Measurements from ENCODE around the gene GPRIN3. TPM values are rescaled to one million over a fixed set of nuclear protein-coding genes. Genes with fewer than 3 reads are reported as not detected.

GPRIN3 gene
- total RNA-seq, 1 donor from 2014 or later = 6.1 TPM

DNA sequence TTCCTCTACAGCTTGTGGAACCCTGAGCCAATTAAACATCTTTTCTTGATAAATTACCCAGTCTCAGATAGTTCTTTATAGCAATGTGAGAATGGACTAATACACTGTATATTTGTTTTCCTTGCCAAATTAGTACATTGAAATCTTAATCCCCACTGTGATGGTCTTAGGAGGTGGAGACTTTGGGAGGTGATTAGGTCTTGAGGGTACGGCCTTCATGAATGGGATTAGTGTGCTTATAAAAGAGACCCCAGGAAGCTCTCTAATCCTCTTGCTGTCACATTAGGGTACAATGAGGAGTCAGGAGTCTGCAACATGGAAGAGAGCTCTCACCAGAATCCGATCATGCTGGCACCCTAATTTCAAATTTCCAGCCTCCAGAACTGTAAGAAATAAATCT lies 109.7 kb downstream of the GPRIN3 start:
- Histone ChIP-seq H3K4me3 (no peak overlapping the region), H3K27ac (no peak overlapping the region), H3K36me3 (no peaks in the 10 kb centered on the region), H3K4me1 (no peaks in the 10 kb centered on the region), H3K27me3 (no peaks in the 10 kb centered on the region), H3K9me3 (no peaks in the 10 kb centered on the region)
- DNase-seq (ENCODE audit: extremely low spot score in 2 of 2) = no peak
- TF ChIP-seq, protein P1, sequence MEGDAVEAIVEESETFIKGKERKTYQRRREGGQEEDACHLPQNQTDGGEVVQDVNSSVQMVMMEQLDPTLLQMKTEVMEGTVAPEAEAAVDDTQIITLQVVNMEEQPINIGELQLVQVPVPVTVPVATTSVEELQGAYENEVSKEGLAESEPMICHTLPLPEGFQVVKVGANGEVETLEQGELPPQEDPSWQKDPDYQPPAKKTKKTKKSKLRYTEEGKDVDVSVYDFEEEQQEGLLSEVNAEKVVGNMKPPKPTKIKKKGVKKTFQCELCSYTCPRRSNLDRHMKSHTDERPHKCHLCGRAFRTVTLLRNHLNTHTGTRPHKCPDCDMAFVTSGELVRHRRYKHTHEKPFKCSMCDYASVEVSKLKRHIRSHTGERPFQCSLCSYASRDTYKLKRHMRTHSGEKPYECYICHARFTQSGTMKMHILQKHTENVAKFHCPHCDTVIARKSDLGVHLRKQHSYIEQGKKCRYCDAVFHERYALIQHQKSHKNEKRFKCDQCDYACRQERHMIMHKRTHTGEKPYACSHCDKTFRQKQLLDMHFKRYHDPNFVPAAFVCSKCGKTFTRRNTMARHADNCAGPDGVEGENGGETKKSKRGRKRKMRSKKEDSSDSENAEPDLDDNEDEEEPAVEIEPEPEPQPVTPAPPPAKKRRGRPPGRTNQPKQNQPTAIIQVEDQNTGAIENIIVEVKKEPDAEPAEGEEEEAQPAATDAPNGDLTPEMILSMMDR (IDR thresholded peaks at IDR 0.05) = no peak
- no peak for TF ChIP-seq POLR2AphosphoS5 (IDR thresholded peaks at IDR 0.05; ENCODE audit: insufficient read depth in 1 of 2, low read depth in 1 of 2)
- TF ChIP-seq POLR2A (IDR thresholded peaks at IDR 0.05) = no peak
- intact Hi-C loops (cut with DNase I) = loop anchor here (5.0 kb wide), 1 partner anchor 1026 kb away; no protein-coding TSS in a partner anchor

DNA sequence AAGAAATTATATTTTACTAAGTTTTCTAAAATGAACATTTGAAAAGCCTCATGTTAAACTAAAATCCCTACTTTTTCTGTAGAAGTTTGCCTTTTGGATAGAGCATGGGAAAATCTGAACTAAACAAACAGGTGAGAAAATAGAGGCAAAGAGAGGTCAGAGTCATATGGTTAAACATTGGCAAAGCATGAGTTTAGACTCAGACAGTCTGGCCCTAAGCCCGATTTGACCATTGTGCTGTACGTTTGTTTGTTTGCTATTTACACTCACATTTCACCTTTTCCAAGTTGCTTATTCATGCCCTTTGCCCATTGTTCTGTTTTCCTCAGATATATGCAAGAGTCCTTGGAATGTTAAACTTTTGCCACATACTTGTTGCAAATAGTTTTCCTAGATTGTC lies 110.9 kb downstream of the GPRIN3 start:
- no peaks in the 10 kb centered on the region for H3K4me1 ChIP-seq
- no peaks in the 10 kb centered on the region for H3K27me3 ChIP-seq
- H3K27ac ChIP-seq = no peak overlapping the region
- intact Hi-C loops (cut with DNase I) = loop anchor here (5.0 kb wide), 1 partner anchor 1024 kb away; no protein-coding TSS in a partner anchor
- H3K4me3 ChIP-seq = no peak overlapping the region
- H3K9me3 ChIP-seq = no peaks in the 10 kb centered on the region
- TF ChIP-seq, protein P1 (IDR thresholded peaks at IDR 0.05) = no peak
- no peak for TF ChIP-seq POLR2AphosphoS5 (IDR thresholded peaks at IDR 0.05; ENCODE audit: insufficient read depth in 1 of 2, low read depth in 1 of 2)
- no peak for TF ChIP-seq POLR2A (IDR thresholded peaks at IDR 0.05)
- DNase-seq (ENCODE audit: extremely low spot score in 2 of 2) = no peak
- H3K36me3 ChIP-seq = no peaks in the 10 kb centered on the region

DNA sequence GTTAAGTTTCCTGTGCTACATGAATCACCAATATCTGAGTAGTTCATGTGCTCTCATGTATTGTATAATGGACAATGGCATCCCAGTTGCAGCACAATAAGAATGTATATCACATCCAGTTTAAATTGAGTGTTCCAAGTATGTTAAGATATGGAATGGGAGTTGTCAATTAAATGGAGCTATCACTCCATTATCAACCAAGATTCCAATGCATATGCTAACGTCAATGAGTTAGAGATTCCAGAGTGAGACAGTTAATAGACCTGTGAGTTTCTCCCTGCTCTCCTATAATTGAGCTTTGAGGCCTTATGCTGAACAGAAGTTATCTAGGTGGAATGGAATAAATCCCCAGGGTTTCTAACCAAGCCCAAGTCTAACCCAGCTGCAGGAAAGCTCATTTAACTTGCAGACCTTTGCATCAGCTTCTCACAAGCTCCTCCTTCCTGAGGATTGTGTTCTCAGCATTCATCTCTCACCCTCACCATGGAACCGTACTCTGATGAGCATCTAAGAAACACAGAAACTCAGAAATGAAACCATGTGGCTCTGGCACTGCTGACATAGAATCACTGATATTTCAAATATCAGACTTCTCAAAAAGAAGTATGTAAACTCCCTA lies 111.4 kb downstream of the GPRIN3 start:
- no peaks in the 10 kb centered on the region for H3K9me3 ChIP-seq
- H3K4me3 ChIP-seq = no peak overlapping the region
- DNase-seq (ENCODE audit: extremely low spot score in 2 of 2) = no peak
- intact Hi-C loops (cut with DNase I) = loop anchor here (5.0 kb wide), 1 partner anchor 1024 kb away; no protein-coding TSS in a partner anchor
- no peak overlapping the region for H3K27ac ChIP-seq
- H3K36me3 ChIP-seq = no peaks in the 10 kb centered on the region
- TF ChIP-seq POLR2A (IDR thresholded peaks at IDR 0.05) = no peak
- no peak for TF ChIP-seq POLR2AphosphoS5 (IDR thresholded peaks at IDR 0.05; ENCODE audit: insufficient read depth in 1 of 2, low read depth in 1 of 2)
- TF ChIP-seq, protein P1 (IDR thresholded peaks at IDR 0.05) = no peak
- no peaks in the 10 kb centered on the region for H3K27me3 ChIP-seq
- H3K4me1 ChIP-seq = no peaks in the 10 kb centered on the region

DNA sequence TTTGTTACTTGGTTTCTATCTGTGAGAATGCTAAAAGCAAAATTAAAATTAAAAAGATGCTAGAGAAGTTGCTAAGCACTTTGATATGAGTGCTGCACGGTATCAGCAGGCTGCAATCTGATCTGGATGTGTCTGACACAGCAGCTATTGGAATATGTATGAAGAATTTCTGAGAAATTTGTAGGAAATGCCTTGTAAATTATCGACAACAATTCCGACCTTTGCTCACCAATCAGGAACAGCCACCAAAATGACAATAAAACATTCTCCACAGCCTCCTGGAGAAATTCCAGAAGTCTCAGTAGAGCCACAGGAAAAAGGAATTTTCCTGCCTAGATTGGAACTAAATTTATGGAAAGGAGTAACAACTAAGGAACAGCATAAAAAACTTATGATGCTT lies 113.8 kb downstream of the GPRIN3 start:
- Histone ChIP-seq H3K27me3 (no peaks in the 10 kb centered on the region), H3K9me3 (no peaks in the 10 kb centered on the region), H3K36me3 (no peaks in the 10 kb centered on the region), H3K27ac (no peak overlapping the region), H3K4me1 (no peaks in the 10 kb centered on the region), H3K4me3 (no peak overlapping the region)
- intact Hi-C loops (cut with DNase I) = no loop called here
- DNase-seq (ENCODE audit: extremely low spot score in 2 of 2) = no peak
- TF ChIP-seq POLR2A (IDR thresholded peaks at IDR 0.05) = no peak
- no peak for TF ChIP-seq POLR2AphosphoS5 (IDR thresholded peaks at IDR 0.05; ENCODE audit: insufficient read depth in 1 of 2, low read depth in 1 of 2)
- TF ChIP-seq, protein P1 (IDR thresholded peaks at IDR 0.05) = no peak

Other genes with a start within 250 kb of the GPRIN3 start
- gene TIGD2, start 196.3 kb downstream of the GPRIN3 start, total RNA-seq = 4.4 TPM

All from vagina (tissue), 2 donors.